ENCODE data around the gene HACD4.

HACD4 gene

GRCh38 chr9:21043841-21044240 lies 12.4 kb upstream of the HACD4 start:
- Histone ChIP-seq H3K36me3 (ENCODE audit: control insufficient read depth, insufficient read depth, low read length) (no peaks in the 10 kb centered on the region), H3K9me3 (ENCODE audit: control insufficient read depth, low read length) (no peaks in the 10 kb centered on the region), H3K4me1 (ENCODE audit: control insufficient read depth, insufficient read depth, low read length, poor library complexity, severe bottlenecking) (no peaks in the 10 kb centered on the region), H3K27ac (ENCODE audit: low read depth, low read length, severe bottlenecking) (no peak overlapping the region), H3K4me3 (ENCODE audit: extremely low read depth, insufficient read depth, low read length, poor library complexity, severe bottlenecking) (no peak overlapping the region)
- WGBS, 2 experiments (ENCODE audit: insufficient coverage in 2 of 2) = no CpG with 5 or more reads among the region's 3 CpGs

- H3K4me1 ChIP-seq (ENCODE audit: control insufficient read depth, insufficient read depth, low read length, poor library complexity, severe bottlenecking) = no peaks in the 10 kb centered on the region
- no peaks in the 10 kb centered on the region for H3K9me3 ChIP-seq (ENCODE audit: control insufficient read depth, low read length)
- H3K4me3 ChIP-seq (ENCODE audit: extremely low read depth, insufficient read depth, low read length, poor library complexity, severe bottlenecking) = no peak overlapping the region
- WGBS, 2 experiments (ENCODE audit: insufficient coverage in 2 of 2) = 100% methylated on average over 1 to 2 of the region's 4 CpGs
- H3K27ac ChIP-seq (ENCODE audit: low read depth, low read length, severe bottlenecking) = no peak overlapping the region
- H3K36me3 ChIP-seq (ENCODE audit: control insufficient read depth, insufficient read depth, low read length) = no peaks in the 10 kb centered on the region
These were observed 11.0 kb upstream of the HACD4 start for GRCh38 chr9:21042466-21042865.

GRCh38 chr9:21039302-21039701 lies 7.9 kb upstream of the HACD4 start:
- Histone ChIP-seq H3K36me3 (ENCODE audit: control insufficient read depth, insufficient read depth, low read length) (no peaks in the 10 kb centered on the region), H3K4me1 (ENCODE audit: control insufficient read depth, insufficient read depth, low read length, poor library complexity, severe bottlenecking) (no peaks in the 10 kb centered on the region), H3K9me3 (ENCODE audit: control insufficient read depth, low read length) (no peaks in the 10 kb centered on the region), H3K4me3 (ENCODE audit: extremely low read depth, insufficient read depth, low read length, poor library complexity, severe bottlenecking) (no peak overlapping the region), H3K27ac (ENCODE audit: low read depth, low read length, severe bottlenecking) (no peak overlapping the region)
- WGBS, 2 experiments (ENCODE audit: insufficient coverage in 2 of 2) = 80% methylated on average over 1 of the region's 1 CpG; no CpG with 5 or more reads in 1 of the 2 experiments

GRCh38 chr9:21037278-21037677 lies 5.8 kb upstream of the HACD4 start:
- no peaks in the 10 kb centered on the region for H3K36me3 ChIP-seq (ENCODE audit: control insufficient read depth, insufficient read depth, low read length)
- WGBS, 2 experiments (ENCODE audit: insufficient coverage in 2 of 2) = 80% methylated on average over 1 to 2 of the region's 2 CpGs
- no peak overlapping the region for H3K27ac ChIP-seq (ENCODE audit: low read depth, low read length, severe bottlenecking)
- H3K4me1 ChIP-seq (ENCODE audit: control insufficient read depth, insufficient read depth, low read length, poor library complexity, severe bottlenecking) = no peaks in the 10 kb centered on the region
- no peaks in the 10 kb centered on the region for H3K9me3 ChIP-seq (ENCODE audit: control insufficient read depth, low read length)
- H3K4me3 ChIP-seq (ENCODE audit: extremely low read depth, insufficient read depth, low read length, poor library complexity, severe bottlenecking) = no peak overlapping the region

- H3K4me3 ChIP-seq (ENCODE audit: extremely low read depth, insufficient read depth, low read length, poor library complexity, severe bottlenecking) = peak overlapping the region; percentile 42
- no peaks in the 10 kb centered on the region for H3K36me3 ChIP-seq (ENCODE audit: control insufficient read depth, insufficient read depth, low read length)
- H3K4me1 ChIP-seq (ENCODE audit: control insufficient read depth, insufficient read depth, low read length, poor library complexity, severe bottlenecking) = no peaks in the 10 kb centered on the region
- no peak overlapping the region for H3K27ac ChIP-seq (ENCODE audit: low read depth, low read length, severe bottlenecking)
- WGBS, 2 experiments (ENCODE audit: insufficient coverage in 2 of 2) = 82 to 83% methylated on average over 21 to 22 of the region's 22 CpGs
- no peaks in the 10 kb centered on the region for H3K9me3 ChIP-seq (ENCODE audit: control insufficient read depth, low read length)
These were observed 356 bp upstream of the HACD4 start for GRCh38 chr9:21031808-21032183.

- 67 to 86% methylated on average over 1 to 2 of the region's 5 CpGs for WGBS, 2 experiments (ENCODE audit: insufficient coverage in 2 of 2)
- H3K4me3 ChIP-seq (ENCODE audit: extremely low read depth, insufficient read depth, low read length, poor library complexity, severe bottlenecking) = peak overlapping the region; percentile 42
These were observed 928 bp downstream of the HACD4 start for GRCh38 chr9:21030389-21031035.

GRCh38 chr9:21029661-21030060 lies 1.8 kb downstream of the HACD4 start:
- Histone ChIP-seq H3K4me1 (ENCODE audit: control insufficient read depth, insufficient read depth, low read length, poor library complexity, severe bottlenecking) (no peaks in the 10 kb centered on the region), H3K36me3 (ENCODE audit: control insufficient read depth, insufficient read depth, low read length) (no peaks in the 10 kb centered on the region), H3K4me3 (ENCODE audit: extremely low read depth, insufficient read depth, low read length, poor library complexity, severe bottlenecking) (no peak overlapping the region), H3K27ac (ENCODE audit: low read depth, low read length, severe bottlenecking) (no peak overlapping the region), H3K9me3 (ENCODE audit: control insufficient read depth, low read length) (no peaks in the 10 kb centered on the region)
- 77 to 82% methylated on average over 6 to 7 of the region's 8 CpGs for WGBS, 2 experiments (ENCODE audit: insufficient coverage in 2 of 2)

More at GRCh38 chr9:21030389-21031035, 928 bp downstream of the HACD4 start:
- no peaks in the 10 kb centered on the region for H3K4me1 ChIP-seq (ENCODE audit: control insufficient read depth, insufficient read depth, low read length, poor library complexity, severe bottlenecking)
- no peaks in the 10 kb centered on the region for H3K36me3 ChIP-seq (ENCODE audit: control insufficient read depth, insufficient read depth, low read length)
- H3K9me3 ChIP-seq (ENCODE audit: control insufficient read depth, low read length) = no peaks in the 10 kb centered on the region
- no peak overlapping the region for H3K27ac ChIP-seq (ENCODE audit: low read depth, low read length, severe bottlenecking)

- no peak overlapping the region for H3K27ac ChIP-seq (ENCODE audit: low read depth, low read length, severe bottlenecking)
- no peaks in the 10 kb centered on the region for H3K9me3 ChIP-seq (ENCODE audit: control insufficient read depth, low read length)
- no peaks in the 10 kb centered on the region for H3K36me3 ChIP-seq (ENCODE audit: control insufficient read depth, insufficient read depth, low read length)
- 60 to 88% methylated on average over 1 of the region's 3 CpGs for WGBS, 2 experiments (ENCODE audit: insufficient coverage in 2 of 2)
- no peaks in the 10 kb centered on the region for H3K4me1 ChIP-seq (ENCODE audit: control insufficient read depth, insufficient read depth, low read length, poor library complexity, severe bottlenecking)
- no peak overlapping the region for H3K4me3 ChIP-seq (ENCODE audit: extremely low read depth, insufficient read depth, low read length, poor library complexity, severe bottlenecking)
These were observed 3.0 kb downstream of the HACD4 start for GRCh38 chr9:21028466-21028865.

- Histone ChIP-seq H3K4me1 (ENCODE audit: control insufficient read depth, insufficient read depth, low read length, poor library complexity, severe bottlenecking) (no peaks in the 10 kb centered on the region), H3K27ac (ENCODE audit: low read depth, low read length, severe bottlenecking) (no peak overlapping the region)
- 75 to 100% methylated on average over 1 to 3 of the region's 4 CpGs for WGBS, 2 experiments (ENCODE audit: insufficient coverage in 2 of 2)
These were observed 4.1 kb downstream of the HACD4 start for GRCh38 chr9:21027295-21027694.

GRCh38 chr9:21023861-21024260 lies 7.6 kb downstream of the HACD4 start:
- H3K27ac ChIP-seq (ENCODE audit: low read depth, low read length, severe bottlenecking) = no peak overlapping the region
- H3K4me1 ChIP-seq (ENCODE audit: control insufficient read depth, insufficient read depth, low read length, poor library complexity, severe bottlenecking) = no peaks in the 10 kb centered on the region
- no peak overlapping the region for H3K4me3 ChIP-seq (ENCODE audit: extremely low read depth, insufficient read depth, low read length, poor library complexity, severe bottlenecking)
- no peaks in the 10 kb centered on the region for H3K36me3 ChIP-seq (ENCODE audit: control insufficient read depth, insufficient read depth, low read length)
- WGBS, 2 experiments (ENCODE audit: insufficient coverage in 2 of 2) = 100% methylated on average over 1 of the region's 2 CpGs
- no peaks in the 10 kb centered on the region for H3K9me3 ChIP-seq (ENCODE audit: control insufficient read depth, low read length)

More at GRCh38 chr9:21027295-21027694, 4.1 kb downstream of the HACD4 start:
- Histone ChIP-seq H3K36me3 (ENCODE audit: control insufficient read depth, insufficient read depth, low read length) (no peaks in the 10 kb centered on the region), H3K9me3 (ENCODE audit: control insufficient read depth, low read length) (no peaks in the 10 kb centered on the region), H3K4me3 (ENCODE audit: extremely low read depth, insufficient read depth, low read length, poor library complexity, severe bottlenecking) (no peak overlapping the region)

- Histone ChIP-seq H3K4me1 (ENCODE audit: control insufficient read depth, insufficient read depth, low read length, poor library complexity, severe bottlenecking) (no peaks in the 10 kb centered on the region), H3K9me3 (ENCODE audit: control insufficient read depth, low read length) (no peaks in the 10 kb centered on the region), H3K4me3 (ENCODE audit: extremely low read depth, insufficient read depth, low read length, poor library complexity, severe bottlenecking) (no peak overlapping the region), H3K27ac (ENCODE audit: low read depth, low read length, severe bottlenecking) (no peak overlapping the region), H3K36me3 (ENCODE audit: control insufficient read depth, insufficient read depth, low read length) (no peaks in the 10 kb centered on the region)
- 65 to 73% methylated on average over 2 of the region's 2 CpGs for WGBS, 2 experiments (ENCODE audit: insufficient coverage in 2 of 2)
These were observed 13.3 kb downstream of the HACD4 start for GRCh38 chr9:21018177-21018576.
